Stimulated activated CD4-positive, alpha-beta T cell treated with anti-CD3 and anti-CD28 coated beads, Interleukin-2, amount 100 ng/mL, for 24 hours (primary cell): ENCODE data around the gene HPSE2.

Source experiments
- DNase-seq, 2 donors: peaks; one replicate each; pipeline ENCODE4 v3.0.0-alpha.2; 2020

The HPSE2 gene

DNA sequence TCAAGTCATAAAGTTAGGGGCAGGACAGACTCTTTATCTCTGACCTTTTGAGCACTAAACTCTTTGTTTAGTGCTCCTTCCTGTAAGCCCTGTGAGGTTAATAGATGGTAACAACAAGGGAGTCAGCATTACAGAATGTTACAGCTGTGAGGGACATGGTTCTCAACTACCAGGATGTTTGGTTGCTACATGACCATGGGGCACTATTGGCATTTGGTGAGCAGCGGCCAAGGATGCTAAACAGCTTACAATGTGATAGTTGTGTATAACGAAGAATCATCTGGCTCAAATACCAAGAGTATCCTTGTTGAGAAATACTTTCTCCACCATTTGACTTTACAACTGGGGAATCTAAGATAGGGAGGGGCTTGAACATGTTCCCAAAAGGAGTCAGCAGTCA, 753.6 kb downstream of the HPSE2 start:
- no peak for DNase-seq

DNA sequence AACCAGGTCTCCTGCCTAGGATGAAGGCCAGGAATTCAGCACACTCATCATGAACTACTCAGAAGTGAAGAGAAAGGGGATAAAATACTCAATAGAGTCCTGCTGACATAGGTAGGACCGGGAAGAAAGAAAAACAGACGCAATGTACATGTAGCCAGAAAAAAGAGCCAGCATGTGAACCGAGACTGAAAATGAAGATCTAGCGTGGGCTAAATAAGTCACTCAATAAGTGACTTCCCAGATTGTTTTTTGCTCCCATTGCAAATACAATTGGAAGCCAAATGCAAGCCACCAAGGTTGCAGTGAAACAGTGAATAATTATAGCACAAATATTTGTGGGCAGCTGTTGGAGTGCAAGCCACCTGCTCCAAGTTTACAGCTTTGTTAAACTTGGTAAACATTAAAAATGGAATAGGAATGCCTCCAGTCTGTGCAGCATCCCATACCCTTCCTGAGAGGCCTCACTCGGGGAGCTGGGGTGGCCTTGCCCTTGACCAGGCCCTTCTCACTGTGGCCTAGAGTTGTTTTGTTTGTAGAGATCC, 754.2 kb downstream of the HPSE2 start:
- no peak for DNase-seq

DNA sequence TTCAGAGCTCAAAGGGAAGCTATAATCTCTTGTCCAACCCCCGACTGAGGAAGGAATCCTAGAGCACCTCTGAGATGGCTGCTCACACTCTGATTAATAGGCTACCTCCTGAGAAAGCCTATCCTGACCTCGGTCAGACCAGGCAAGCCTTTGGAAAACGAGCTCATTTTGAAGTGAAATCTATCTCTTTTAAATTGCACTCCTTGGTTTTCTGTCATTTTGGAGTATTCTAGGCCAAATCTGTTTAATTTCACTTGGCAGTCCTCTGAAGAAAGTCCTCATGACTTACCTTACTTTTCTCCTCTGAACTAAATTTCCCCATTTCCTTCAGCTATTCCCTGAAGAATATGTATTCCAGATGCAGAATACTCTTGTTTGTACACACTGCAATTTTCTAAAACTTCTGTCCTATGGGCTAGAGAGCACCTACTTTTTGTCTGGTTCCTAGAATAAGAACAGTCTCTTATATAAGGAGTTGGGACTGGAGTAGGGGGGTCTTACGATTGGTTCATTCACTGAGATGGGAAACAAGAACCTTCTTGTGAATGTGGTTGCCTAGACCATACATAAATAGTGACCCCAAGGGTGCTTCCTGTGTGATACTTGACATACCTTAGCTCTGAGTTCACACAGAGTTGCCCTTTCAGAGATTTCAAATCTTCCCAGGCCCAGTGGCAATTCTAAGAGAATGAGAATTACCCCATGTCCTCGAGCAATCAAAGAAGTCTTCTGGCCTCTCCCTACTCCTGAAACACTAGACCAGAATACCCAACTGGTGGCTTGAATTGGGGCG, 757.0 kb downstream of the HPSE2 start:
- DNase-seq = no peak

DNA sequence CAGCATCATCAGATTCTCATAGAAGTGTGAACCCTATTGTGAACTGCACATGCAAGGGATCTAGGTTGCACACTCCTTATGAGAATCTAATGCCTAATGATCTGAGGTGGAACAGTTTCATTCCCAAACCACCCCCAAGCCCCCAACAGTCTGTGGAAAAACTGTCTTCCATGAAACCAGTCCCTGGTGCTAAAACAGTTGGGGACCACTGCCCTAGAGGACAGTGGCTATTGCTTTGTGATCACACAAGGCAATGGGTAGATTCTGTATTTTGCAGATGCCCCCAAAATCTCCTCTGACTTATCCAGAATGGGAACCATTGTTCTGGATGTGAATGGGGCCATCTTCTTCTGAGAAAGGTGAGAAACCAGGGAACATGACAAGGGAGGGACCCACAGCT, 757.8 kb downstream of the HPSE2 start:
- DNase-seq = no peak

DNA sequence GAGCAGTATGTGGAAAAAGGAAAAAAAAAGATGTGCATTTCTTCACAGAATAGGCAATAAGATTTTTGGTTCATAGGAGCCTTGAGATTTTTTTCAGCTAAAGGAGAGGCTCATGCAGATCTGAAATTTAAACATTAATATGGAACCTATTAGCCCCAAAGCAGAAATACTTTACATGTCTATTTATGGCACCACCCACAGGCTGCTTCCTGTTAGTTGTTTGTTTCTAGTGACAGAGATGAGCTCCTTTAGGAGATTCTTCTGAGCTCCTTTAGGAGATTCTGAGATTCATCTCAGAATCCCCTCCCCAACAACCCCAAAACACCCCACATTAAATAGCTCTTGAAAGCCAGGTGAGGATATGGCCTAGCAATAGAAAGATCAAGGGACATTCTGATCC, 761.0 kb downstream of the HPSE2 start:
- DNase-seq = no peak

DNA sequence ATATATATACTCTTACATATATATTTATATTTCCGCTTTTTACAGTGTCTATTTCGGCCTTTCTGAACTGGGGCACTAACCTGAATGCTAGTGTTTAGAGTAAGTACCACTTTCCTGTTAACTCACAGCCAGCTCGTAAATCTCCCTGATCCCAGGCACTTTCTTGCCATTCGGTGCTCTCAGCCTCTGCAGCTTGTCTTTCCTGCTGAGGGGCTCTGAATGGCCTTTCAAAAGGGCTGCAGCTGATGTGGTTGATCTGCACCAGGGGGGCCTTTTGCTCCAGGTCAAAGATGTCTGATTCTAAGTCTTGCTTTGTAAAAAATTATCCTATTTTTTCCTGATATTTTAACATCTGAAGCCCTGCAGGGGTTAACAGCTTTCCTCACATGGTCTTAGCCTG, 763.5 kb downstream of the HPSE2 start:
- no peak for DNase-seq

DNA sequence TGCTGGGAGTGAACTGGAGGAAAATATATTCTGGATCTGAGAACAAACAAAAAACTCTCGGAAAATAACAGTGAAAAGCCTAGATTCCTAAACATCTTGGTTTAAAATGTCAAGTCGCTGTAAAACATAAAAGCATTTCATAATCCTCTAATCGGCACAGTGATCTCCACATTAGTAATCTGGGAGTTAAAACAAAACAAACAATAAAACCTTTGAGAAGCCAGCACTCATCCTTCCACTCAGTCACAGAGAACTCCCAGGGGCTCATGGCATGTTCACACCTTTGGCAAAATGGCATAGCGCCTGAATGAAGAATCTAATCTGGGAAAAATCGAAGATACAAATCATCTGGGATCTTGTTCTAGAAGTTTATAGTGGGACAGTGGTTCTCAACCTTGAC, 764.8 kb downstream of the HPSE2 start:
- no peak for DNase-seq

DNA sequence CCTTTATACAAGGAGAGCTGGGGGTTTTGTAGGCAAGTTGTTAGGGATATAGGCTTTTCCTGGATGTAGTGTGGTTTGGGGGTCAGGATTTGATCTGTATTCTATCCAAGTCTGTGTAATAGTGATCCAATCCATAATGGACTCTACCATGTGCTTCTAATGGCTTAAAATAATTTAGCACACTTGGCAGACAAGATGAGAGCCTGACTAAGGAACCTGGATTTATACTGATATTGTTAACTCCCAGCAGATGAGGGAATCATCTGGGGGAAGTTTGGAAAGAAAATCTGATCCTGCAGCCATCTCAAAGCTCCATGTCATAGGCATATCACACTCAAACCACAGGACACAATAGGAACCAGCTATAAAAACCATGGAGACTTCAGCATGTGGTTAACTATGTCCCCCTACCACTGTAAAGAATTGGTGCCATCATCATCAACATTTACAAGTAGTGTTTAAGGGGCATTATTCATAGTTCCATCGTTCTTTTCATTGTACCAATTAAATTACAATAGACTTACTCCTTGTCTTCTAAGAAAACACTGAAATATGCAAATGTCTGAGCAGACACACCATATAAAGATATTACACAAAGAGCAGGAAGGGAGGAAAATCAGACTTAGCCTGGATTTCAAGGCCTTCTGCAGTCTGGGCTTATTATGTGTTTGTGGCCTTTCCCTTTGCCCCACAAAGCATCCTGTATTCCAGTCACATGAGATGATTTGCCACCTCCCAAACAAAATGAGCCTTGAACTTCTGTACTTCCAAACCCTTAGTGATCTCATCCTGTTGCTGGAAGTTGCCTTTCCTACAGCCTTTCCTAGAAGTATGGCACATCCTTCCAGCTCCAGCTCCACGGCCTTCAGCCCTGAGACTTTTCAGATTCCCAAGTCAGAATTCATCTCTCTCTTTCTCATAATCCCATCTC, 766.4 kb downstream of the HPSE2 start:
- no peak for DNase-seq

DNA sequence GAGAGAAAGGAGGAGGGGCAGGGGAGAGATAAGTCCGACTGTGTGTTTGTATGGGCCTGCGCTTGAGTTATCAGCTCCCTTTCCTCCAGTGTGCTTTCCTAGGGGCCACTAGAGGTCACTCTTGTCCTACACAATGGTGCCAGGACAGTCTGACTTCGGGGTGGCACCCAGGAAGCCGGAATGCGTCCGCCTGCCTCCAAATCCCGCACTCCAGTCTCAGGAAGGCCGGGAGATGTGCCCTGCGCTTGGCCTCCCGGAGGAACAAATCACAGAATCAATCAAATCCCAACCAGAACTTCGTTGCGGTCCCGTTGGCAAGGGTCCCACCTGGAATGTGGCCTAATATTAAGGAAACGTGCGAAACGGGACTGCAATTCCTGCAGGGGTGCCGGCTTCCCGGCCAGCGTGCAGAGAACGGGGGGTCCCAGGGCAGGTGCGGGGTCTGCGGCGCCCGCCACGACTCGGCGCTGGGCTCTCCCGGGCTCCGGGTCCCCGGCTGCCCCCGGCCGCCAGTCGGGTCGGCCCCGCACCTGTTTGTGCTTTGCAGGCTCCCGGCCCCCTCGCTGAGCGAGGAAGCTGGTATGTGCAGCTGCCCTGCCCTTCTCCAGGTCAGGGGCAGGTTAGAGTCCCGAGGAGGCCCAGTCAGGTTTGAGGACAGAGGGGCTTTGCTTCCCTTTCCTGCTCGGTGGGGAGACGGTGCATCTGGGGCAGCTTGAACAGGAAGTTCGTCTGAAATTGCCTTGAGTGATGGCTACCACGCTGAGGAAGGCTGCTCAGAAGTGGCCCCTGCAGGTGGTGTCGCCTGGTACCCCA, 767.9 kb downstream of the HPSE2 start:
- peak; percentile 54 to 58 for DNase-seq

DNA sequence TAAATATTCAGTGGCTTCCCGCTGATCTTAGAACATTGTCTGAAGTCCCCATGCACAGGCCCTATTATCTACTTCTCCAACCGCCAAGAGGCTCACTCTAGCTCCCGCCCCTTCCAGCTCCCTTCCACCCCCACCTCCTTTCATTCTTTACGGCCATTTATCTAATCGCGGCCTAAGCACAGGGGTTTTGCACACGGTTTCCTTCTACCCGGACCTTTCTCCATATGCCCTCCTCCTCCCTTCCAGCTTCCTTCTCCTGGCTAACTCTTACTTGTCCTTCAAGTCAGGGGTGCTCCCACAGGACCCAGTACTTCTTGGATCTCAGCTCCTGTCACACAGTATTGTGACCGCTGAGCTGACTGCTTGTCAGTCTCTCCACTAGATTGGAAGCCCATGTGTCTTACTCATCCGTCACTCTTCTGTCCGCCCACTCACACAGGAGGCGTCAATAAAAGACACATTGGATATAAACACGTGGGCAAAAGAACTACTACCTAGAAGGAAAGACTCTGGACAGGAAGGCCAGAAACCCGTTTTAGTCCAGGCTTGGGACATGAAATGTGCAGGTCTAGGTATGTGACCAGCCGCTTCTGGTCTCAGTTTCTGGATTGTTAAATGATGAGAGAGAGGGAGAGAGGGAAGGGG, 768.7 kb downstream of the HPSE2 start:
- no peak for DNase-seq

DNA sequence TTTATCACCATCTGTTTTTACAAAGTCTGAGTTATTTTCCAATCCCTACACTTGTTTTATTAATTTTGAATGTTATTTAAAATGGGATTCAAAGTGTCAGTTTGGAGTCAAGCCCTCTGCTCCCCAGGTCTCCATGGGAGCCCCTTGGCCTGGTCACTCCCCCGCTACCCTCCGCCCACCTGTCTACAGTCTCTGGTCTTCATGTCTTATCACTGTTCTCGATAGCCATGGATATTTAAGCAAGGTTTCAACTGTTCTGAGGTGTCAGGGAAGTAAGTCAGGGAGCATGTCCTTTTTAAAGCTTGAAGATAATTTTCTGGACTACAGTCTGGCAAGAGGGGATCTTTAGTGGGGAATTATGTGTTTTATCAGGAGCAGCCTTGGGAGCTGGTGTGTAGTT, 769.8 kb downstream of the HPSE2 start:
- no peak for DNase-seq

DNA sequence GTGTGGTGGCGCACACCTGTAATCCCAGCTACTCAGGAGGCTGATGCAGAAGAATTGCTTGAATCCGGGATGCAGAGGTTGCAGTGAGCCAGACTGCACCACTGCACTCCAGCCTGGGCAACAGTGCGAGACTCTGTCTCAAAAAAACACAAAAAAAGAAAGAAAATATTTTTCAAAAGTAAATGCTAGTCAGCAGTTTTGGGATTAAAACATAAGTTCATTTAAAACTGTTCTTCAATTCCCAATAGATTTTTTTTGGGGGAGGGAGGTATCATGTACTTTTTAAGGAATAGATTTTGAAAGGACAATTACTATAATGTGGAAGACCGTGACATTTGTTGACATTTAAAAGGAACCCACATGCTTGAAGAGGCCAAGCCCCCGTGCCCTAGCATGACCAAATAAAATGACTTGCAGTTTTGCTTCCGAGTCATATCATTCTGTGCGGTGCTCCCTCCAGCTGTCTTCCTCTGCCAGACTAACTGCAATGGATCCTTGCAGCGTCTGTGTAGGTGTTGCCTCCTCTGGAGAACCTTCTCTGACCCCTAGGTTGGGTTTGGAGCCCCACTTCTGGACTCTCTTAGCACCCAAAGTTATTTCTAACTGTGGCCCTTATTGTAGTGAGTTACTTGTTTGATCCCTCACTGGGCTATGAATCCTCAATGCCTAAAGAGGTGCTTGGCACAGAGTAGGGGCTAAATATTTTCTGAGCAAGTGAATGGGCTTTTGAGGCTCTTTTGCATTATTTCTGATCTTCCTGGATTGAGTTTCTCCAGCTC, 771.5 kb downstream of the HPSE2 start:
- DNase-seq = no peak

DNA sequence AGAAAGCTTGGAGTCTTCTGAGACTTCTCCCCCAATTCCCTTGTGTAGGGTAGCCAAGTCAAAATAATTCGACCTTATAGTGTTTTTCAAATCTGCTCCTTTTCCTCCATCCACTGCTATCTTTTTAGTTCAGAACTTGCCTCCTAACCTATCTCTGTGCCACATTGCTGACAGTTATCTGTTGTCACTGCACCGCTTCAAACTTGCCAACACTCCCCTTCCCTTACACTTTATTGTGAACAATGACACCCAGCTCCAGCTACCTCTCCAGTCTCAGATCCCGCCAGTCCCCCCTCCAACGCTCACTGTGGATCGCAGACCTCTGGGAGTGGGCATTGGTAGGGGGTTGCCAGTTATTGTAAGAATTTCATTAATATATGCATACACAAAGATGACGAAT, 772.6 kb downstream of the HPSE2 start:
- no peak for DNase-seq

DNA sequence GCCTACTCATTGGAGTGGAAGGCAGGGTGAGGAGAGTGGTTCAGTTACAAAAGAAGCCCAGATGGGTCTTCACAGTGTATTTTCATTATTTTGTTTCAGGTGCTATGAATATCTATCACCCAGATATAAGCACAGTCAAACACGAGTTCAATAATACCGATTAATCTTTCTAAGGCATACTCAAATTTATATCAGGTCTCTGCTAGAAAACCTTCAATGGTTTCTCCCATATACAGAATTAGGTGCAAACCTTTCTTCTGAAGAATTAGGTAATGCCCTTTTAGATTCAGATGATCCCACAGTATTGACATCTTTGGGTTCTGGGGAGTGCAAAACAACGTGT, 774.2 kb downstream of the HPSE2 start:
- DNase-seq = no peak

DNA sequence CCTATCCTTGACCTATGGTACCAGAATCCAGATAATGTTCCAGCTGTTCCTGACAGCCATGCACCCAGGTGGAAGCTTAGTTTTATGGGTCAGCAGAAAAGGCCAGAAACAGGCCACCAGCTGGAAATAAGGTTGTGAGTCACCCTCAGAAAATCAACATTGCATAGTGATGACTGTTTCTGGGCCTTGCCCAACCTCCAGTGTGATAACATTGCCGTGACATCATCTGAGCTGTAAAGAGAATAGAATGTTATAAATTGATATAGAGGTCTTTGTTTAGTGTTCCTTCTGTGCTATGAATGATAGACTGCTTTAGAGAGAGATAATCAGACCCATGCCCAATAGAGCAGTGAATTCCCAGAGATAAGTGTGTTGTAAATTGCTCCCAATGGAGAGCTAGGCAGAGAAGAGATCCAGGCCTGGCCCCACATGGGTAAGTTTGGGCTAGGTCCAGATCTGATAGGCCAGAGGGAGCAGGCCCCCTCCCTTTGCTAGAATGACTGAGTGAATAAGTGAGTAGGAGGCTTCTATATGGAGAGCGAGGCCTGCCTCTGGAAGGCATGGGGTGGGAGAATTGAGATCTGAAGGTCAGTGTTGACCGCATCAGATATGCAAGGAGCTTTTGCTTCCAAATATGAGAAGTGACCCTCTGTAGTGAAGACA, 774.7 kb downstream of the HPSE2 start:
- no peak for DNase-seq

DNA sequence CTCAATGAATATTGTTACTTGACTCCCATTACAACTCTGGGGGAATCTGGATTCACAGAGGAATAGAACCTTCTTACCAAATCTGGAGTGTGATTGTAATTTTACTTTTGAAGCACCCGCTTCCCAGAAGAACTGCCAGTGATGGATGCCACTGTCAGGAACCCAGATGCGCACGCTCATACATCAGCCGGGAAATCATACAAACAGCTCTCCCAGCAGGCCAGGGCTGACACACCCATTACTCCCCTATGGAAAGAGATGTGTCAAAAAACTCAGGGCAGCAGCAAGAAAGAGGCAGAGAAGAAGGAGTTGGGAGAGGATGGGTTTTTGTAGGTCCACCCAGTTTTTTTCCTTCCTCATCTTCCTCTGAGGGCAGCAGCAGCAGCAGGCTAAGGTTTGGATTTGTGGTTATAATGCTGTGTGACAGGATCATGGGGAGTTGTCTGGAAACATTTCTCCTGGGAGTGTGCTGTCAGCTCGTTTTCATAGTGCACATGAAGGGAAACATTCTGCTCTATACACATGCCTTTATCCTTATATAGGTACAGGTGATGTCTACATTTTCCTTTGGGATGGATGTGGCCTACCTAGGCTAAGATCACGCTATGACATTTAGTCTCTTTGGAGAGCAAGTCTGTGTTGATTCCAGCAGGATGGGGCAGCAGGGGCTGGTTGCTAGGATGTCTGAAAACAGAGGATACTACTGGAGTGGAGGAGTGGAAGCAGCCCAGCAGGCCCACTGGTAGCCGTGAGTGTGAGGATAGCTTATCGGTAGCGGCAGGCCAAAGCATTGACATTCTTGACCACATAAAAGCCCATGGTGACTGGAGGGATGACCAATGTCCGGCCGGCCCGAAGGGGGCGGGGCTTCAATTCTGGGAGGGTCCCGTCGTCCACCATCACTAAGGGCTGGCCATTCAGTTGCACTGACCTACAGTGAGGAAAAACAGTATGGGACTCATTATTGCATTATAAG, 776.6 kb downstream of the HPSE2 start:
- no peak for DNase-seq

DNA sequence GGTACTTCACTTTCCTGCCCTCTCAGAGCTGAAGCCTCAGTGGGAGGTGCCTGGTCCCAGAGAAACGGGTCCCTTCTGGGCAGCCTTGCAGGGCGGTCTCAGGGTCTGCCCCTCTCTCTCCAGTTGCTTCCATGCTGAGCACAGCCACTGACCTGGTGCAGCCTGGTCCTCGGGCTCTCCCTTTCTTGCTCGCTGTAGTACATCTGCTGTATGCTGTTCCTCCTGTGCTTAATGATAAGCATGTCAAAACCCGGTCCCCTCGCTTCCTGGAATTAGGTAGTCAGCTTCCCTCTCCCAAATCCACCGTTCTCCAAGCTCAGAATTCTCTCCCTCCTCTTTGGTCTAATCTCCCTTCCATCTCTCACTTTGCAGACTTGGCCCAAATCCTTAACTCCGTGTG, 777.9 kb downstream of the HPSE2 start:
- DNase-seq = no peak

DNA sequence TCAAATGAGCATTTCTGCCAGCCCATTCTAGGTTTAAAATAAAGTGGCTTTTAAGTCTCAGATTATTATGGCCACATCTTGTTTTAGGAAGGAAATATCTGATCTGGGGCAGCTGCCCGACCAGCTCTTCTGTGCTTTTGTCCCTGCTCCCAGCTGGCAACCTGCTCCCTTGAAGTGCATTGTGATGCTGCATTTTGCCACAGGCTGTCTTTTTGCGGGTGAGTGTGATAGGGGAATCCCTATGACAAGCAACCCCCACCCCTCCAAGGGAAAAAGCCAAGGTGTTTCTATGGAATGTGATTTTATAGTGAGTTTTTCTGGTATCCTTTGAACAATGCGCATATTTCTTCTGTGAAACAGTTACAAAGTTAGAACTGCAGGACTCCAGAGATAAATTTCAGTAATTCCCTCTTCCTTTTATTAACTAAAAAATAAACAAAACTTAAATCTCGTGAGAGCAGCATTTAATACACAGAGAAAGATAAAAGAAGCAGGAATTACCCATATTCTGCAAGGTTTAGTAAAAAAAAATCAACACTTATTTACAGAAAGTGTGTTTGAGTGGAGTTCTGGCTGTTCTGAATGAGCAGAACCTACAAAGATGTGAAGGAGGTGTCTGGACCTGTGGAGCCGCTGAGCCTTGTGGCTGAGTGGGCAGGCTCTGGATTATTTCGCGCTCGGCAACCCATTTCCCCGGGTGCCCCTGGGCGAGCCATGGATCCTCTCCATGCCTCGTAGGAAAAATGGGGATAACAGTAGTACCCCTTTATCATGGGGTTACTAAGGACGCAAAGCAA, 778.8 kb downstream of the HPSE2 start:
- no peak for DNase-seq

DNA sequence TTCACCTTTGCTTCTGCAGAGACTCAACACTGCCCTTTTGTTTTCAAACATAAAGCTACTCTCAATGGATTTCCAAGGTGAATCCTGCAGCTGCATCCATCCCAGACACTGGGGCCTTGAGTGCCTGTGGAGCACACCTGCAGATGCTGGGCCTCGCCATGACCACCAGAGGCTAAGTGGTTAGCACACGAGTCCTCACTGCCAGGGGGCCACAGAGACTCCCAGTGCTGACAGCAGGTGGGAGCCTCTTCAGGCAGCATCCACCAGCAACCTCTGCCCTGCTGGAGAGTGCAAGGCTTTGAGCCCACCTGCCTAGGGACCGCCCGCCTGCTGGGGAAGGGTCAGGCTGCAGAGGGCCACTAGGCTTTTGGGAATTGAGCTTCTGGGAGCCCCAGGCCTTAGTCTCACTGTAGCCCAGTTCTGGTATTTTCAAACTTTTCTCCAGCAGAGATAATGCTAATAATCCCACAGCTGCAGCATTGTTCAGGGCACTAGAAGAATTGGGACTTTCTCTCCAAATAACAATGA, 779.5 kb downstream of the HPSE2 start:
- DNase-seq = no peak
